ENCODE data around the gene GJB4.

The GJB4 gene

GRCh38 chr1:34795916-34796315 is 36.4 kb downstream of the GJB4 start:
- Histone ChIP-seq H3K27ac (replicated peaks) (no peak overlapping the region), H3K4me3 (replicated peaks; ENCODE audit: insufficient read depth, low read length) (no peak overlapping the region), H3K27me3 (ENCODE audit: insufficient read depth, poor library complexity, severe bottlenecking) (peaks cover 15% of the 10 kb centered on the region)
- no peak for DNase-seq (ENCODE audit: low read depth in 1 of 2, low spot score in 1 of 2)
- TF ChIP-seq POLR2AphosphoS5 (IDR thresholded peaks at IDR 0.05; ENCODE audit: low read depth) (no peak), GABPA (IDR thresholded peaks at IDR 0.05; ENCODE audit: low read depth) (no peak), REST (IDR thresholded peaks at IDR 0.05; ENCODE audit: insufficient replicate concordance, low read depth) (no peak), CTCF (IDR thresholded peaks at IDR 0.05; ENCODE audit: insufficient read depth, low read length) (no peak), SPI1 (IDR thresholded peaks at IDR 0.05; ENCODE audit: borderline replicate concordance, low read depth) (no peak)

- TF ChIP-seq REST (IDR thresholded peaks at IDR 0.05; ENCODE audit: insufficient replicate concordance, low read depth) (no peak), GABPA (IDR thresholded peaks at IDR 0.05; ENCODE audit: low read depth) (no peak), POLR2AphosphoS5 (IDR thresholded peaks at IDR 0.05; ENCODE audit: low read depth) (no peak), CTCF (IDR thresholded peaks at IDR 0.05; ENCODE audit: insufficient read depth, low read length) (no peak), SPI1 (IDR thresholded peaks at IDR 0.05; ENCODE audit: borderline replicate concordance, low read depth) (no peak)
- Histone ChIP-seq H3K4me3 (replicated peaks; ENCODE audit: insufficient read depth, low read length) (no peak overlapping the region), H3K27me3 (ENCODE audit: insufficient read depth, poor library complexity, severe bottlenecking) (peaks cover 10% of the 10 kb centered on the region), H3K27ac (replicated peaks) (no peak overlapping the region)
- no peak for DNase-seq (ENCODE audit: low read depth in 1 of 2, low spot score in 1 of 2)
Measured at GRCh38 chr1:34796990-34797389, 37.5 kb downstream of the GJB4 start.

- TF ChIP-seq SPI1 (IDR thresholded peaks at IDR 0.05; ENCODE audit: borderline replicate concordance, low read depth), result no peak
- no peak for TF ChIP-seq CTCF (IDR thresholded peaks at IDR 0.05; ENCODE audit: insufficient read depth, low read length)
- TF ChIP-seq GABPA (IDR thresholded peaks at IDR 0.05; ENCODE audit: low read depth), result no peak
- TF ChIP-seq POLR2AphosphoS5 (IDR thresholded peaks at IDR 0.05; ENCODE audit: low read depth), result no peak
- no peak for TF ChIP-seq REST (IDR thresholded peaks at IDR 0.05; ENCODE audit: insufficient replicate concordance, low read depth)
- no peak for DNase-seq (ENCODE audit: low read depth in 1 of 2, low spot score in 1 of 2)
- no peak overlapping the region for H3K27ac ChIP-seq (replicated peaks)
- H3K4me3 ChIP-seq (replicated peaks; ENCODE audit: insufficient read depth, low read length), result no peak overlapping the region
- H3K27me3 ChIP-seq (ENCODE audit: insufficient read depth, poor library complexity, severe bottlenecking), result peaks cover 3% of the 10 kb centered on the region
Measured at GRCh38 chr1:34800214-34800613, 40.7 kb downstream of the GJB4 start.
